ENCODE data around the gene DGLUCY. TPM values are rescaled to one million over a fixed set of nuclear protein-coding genes. Genes with fewer than 3 reads are reported as not detected.
A peak's percentile ranks its signal among the peaks of the same experiment; 100 is the strongest.
"Not testable (repeated sequence)": the region's sequence is repeated elsewhere in the genome, so short reads cannot be mapped to it uniquely, and the experiment has no call there.

DGLUCY gene
- total and polyA plus RNA-seq, 4 donors, result 29.0 to 74.3 (median 52.1) TPM

GRCh38 chr14:91123201-91123600 lies 9.3 kb downstream of the DGLUCY start:
- WGBS, 2 donors, result 86 to 87% methylated on average over 8 of the region's 8 CpGs
- H3K27ac ChIP-seq (ENCODE audit: low read depth in 1 of 2, low read length in 1 of 2), result peak overlapping the region in 1 of 2 donors; percentile 30
- no peak for ATAC-seq (ENCODE audit: insufficient read depth, low FRiP score)

GRCh38 chr14:91124406-91125270 lies 10.8 kb downstream of the DGLUCY start:
- H3K4me3 ChIP-seq; ATAC-seq (ENCODE audit: insufficient read depth, low FRiP score); H3K9ac ChIP-seq (ENCODE audit: insufficient read depth in 1 of 2, low read length in 2 of 2); H3K27me3 ChIP-seq (ENCODE audit: control insufficient read depth in 3 of 3, insufficient read depth in 3 of 3, low read length in 2 of 3); DNase-seq; H3K9me3 ChIP-seq (ENCODE audit: control insufficient read depth in 4 of 4, insufficient read depth in 3 of 4, low read length in 3 of 4): not testable (repeated sequence)
- Histone ChIP-seq H3K27ac (ENCODE audit: low read depth in 1 of 2, low read length in 1 of 2) (peak overlapping the region in 1 of 2 donors; percentile 62), H3K36me3 (ENCODE audit: control insufficient read depth in 4 of 4, insufficient read depth in 4 of 4, low read length in 4 of 4) (peaks cover 0 to 11% (median 4%) of the 10 kb centered on the region in 4 donors), H3K4me1 (ENCODE audit: control insufficient read depth in 5 of 5, insufficient read depth in 5 of 5, low read length in 5 of 5) (peaks cover 0 to 11% (median 4%) of the 10 kb centered on the region in 5 donors)
- 72 to 86% methylated on average over 5 of the region's 5 CpGs for WGBS, 2 donors

More at GRCh38 chr14:91123201-91123600, 9.3 kb downstream of the DGLUCY start:
- no peaks in the 10 kb centered on the region for H3K9me3 ChIP-seq (ENCODE audit: control insufficient read depth in 4 of 4, insufficient read depth in 3 of 4, low read length in 3 of 4)
- no peak for DNase-seq
- H3K4me1 ChIP-seq (ENCODE audit: control insufficient read depth in 5 of 5, insufficient read depth in 5 of 5, low read length in 5 of 5), result peaks cover 0 to 16% (median 4%) of the 10 kb centered on the region in 5 donors
- no peaks in the 10 kb centered on the region for H3K27me3 ChIP-seq (ENCODE audit: control insufficient read depth in 3 of 3, insufficient read depth in 3 of 3, low read length in 2 of 3)
- no peak overlapping the region for H3K9ac ChIP-seq (ENCODE audit: insufficient read depth in 1 of 2, low read length in 2 of 2)
- TF ChIP-seq CTCF (IDR thresholded peaks at IDR 0.05; ENCODE audit: control extremely low read depth, extremely low read depth), result no peak
- peaks cover 0 to 11% (median 5%) of the 10 kb centered on the region in 4 donors for H3K36me3 ChIP-seq (ENCODE audit: control insufficient read depth in 4 of 4, insufficient read depth in 4 of 4, low read length in 4 of 4)
- H3K4me3 ChIP-seq, result no peak overlapping the region

DNA sequence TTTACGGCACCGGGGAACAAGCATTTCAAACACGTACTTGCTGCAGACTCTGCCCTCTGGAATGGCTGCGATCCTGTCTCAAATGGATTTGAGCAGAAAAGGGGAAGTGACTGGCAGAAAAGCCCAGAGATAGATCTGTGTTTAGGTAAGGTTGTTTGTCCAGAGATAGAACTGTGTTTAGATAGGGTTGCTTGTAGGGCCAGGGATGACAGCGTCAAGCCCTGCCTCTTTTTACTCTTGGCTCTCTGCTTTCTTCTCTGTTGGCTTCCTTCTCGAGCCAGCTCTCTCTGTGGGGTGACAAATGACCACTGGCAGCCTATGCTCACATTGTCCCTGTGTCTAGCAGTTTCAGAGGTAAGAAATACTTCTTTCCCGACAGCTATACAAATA lies 11.4 kb downstream of the DGLUCY start:
- H3K9ac ChIP-seq (ENCODE audit: insufficient read depth in 1 of 2, low read length in 2 of 2), result no peak overlapping the region
- H3K4me1 ChIP-seq (ENCODE audit: control insufficient read depth in 5 of 5, insufficient read depth in 5 of 5, low read length in 5 of 5), result peaks cover 0 to 9% (median 4%) of the 10 kb centered on the region in 5 donors
- 72 to 87% methylated on average over 7 of the region's 7 CpGs for WGBS, 2 donors
- ATAC-seq (ENCODE audit: insufficient read depth, low FRiP score) (no peak), DNase-seq (no peak)
- H3K27ac ChIP-seq (ENCODE audit: low read depth in 1 of 2, low read length in 1 of 2), result peak overlapping the region in 1 of 2 donors; percentile 62
- no peak overlapping the region for H3K4me3 ChIP-seq
- no peaks in the 10 kb centered on the region for H3K9me3 ChIP-seq (ENCODE audit: control insufficient read depth in 4 of 4, insufficient read depth in 3 of 4, low read length in 3 of 4)
- TF ChIP-seq CTCF (IDR thresholded peaks at IDR 0.05; ENCODE audit: control extremely low read depth, extremely low read depth), result no peak
- H3K36me3 ChIP-seq (ENCODE audit: control insufficient read depth in 4 of 4, insufficient read depth in 4 of 4, low read length in 4 of 4), result peaks cover 0 to 11% (median 2%) of the 10 kb centered on the region in 4 donors
- H3K27me3 ChIP-seq (ENCODE audit: control insufficient read depth in 3 of 3, insufficient read depth in 3 of 3, low read length in 2 of 3), result no peaks in the 10 kb centered on the region

DNA sequence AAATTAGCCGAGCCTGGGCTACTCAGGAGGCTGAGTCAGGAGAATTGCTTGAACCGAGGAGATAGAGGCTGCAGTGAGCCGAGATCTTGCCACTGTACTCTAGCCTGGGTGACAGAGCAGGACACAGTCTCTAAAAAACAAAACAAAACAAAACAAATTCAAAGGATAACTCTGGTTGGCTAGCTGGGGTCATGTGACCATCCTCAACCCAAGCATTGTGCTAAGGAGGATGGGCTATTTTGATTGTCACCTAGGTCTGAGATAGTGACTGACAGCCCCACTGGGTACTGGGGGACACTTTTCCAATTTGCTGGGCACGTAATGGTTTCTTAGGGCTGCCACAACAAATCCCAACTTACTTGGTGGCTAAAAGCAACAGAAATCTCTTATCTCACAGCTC lies 11.9 kb downstream of the DGLUCY start:
- Histone ChIP-seq H3K4me1 (ENCODE audit: control insufficient read depth in 5 of 5, insufficient read depth in 5 of 5, low read length in 5 of 5) (peaks cover 0 to 9% (median 4%) of the 10 kb centered on the region in 5 donors), H3K36me3 (ENCODE audit: control insufficient read depth in 4 of 4, insufficient read depth in 4 of 4, low read length in 4 of 4) (peaks cover under 1 to 11% (median 2%) of the 10 kb centered on the region in 4 donors), H3K9me3 (ENCODE audit: control insufficient read depth in 4 of 4, insufficient read depth in 3 of 4, low read length in 3 of 4) (no peaks in the 10 kb centered on the region), H3K27me3 (ENCODE audit: control insufficient read depth in 3 of 3, insufficient read depth in 3 of 3, low read length in 2 of 3) (no peaks in the 10 kb centered on the region), H3K4me3 (no peak overlapping the region), H3K27ac (ENCODE audit: low read depth in 1 of 2, low read length in 1 of 2) (peak overlapping the region in 1 of 2 donors; percentile 62), H3K9ac (ENCODE audit: insufficient read depth in 1 of 2, low read length in 2 of 2) (no peak overlapping the region)
- 72 to 82% methylated on average over 4 of the region's 4 CpGs for WGBS, 2 donors
- ATAC-seq (ENCODE audit: insufficient read depth, low FRiP score), result no peak
- DNase-seq, result no peak
- TF ChIP-seq CTCF (IDR thresholded peaks at IDR 0.05; ENCODE audit: control extremely low read depth, extremely low read depth), result no peak

Measured in lung (tissue), 12 donors.